Measurements from ENCODE around the gene MYO1B. TPM values are rescaled to one million over a fixed set of nuclear protein-coding genes. Genes with fewer than 3 reads are reported as not detected.

The MYO1B gene
- polyA plus RNA-seq, 1 donor (not counting 4 experiments of a cell fraction or from before 2014, with no cell fraction given): 277 TPM

DNA sequence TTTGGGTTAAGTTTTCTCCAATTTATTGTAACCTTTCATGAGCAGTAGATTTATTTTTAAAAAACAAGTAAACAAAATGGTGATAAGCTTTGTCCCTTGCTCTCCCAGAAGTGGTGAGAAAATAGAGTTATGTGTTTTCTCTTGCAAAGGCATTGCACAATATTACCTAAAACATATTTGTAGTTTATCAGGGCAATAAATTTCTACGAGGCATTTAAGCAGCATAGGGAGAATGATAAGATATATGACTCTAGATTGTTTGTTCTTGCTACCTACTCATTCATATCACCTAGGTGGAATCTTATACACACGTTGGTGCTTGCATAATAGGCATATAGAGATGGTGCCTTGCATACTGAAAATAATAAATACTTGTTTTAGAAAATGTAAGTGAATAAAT, 201.7 kb downstream of the MYO1B start:
- Histone ChIP-seq H4K20me1 (ENCODE audit: control insufficient read depth, extremely low read depth, insufficient read depth, low read length) (no peaks in the 10 kb centered on the region), H3K27ac (ENCODE audit: control insufficient read depth, insufficient read depth, low read length) (no peak overlapping the region), H3K4me2 (ENCODE audit: control insufficient read depth, extremely low read depth, insufficient read depth, low read depth, low read length) (no peak overlapping the region), H3K9ac (ENCODE audit: control insufficient read depth, extremely low read depth, insufficient read depth, low read length) (no peak overlapping the region), H3K79me2 (ENCODE audit: control insufficient read depth, insufficient read depth, low read length) (no peaks in the 10 kb centered on the region), H3K9me3 (ENCODE audit: control insufficient read depth, low read depth, low read length) (no peaks in the 10 kb centered on the region), H3K4me1 (ENCODE audit: control insufficient read depth, extremely low read depth, insufficient read depth, low read length) (no peaks in the 10 kb centered on the region), H3K9me1 (ENCODE audit: control insufficient read depth, extremely low read depth, insufficient read depth, low read length) (no peaks in the 10 kb centered on the region), H3K4me3 (ENCODE audit: control insufficient read depth in 2 of 3, extremely low read depth in 1 of 3, insufficient read depth in 2 of 3, low read depth in 1 of 3, low read length in 3 of 3) (no peak overlapping the region), H3K36me3 (ENCODE audit: control insufficient read depth in 2 of 2, extremely low read depth in 1 of 2, insufficient read depth in 2 of 2, low read length in 2 of 2) (no peaks in the 10 kb centered on the region), H3K27me3 (ENCODE audit: control insufficient read depth, extremely low read depth, insufficient read depth, low read length) (peaks cover 3% of the 10 kb centered on the region), H2AFZ (ENCODE audit: control insufficient read depth, low read length) (no peak overlapping the region)
- no peak for FAIRE-seq
- dilution Hi-C loops (cut with MboI; ENCODE audit: extremely low pct_ligation_motif_present, low sequenced_read_pairs): no loop called here
- DNase-seq (ENCODE audit: low read depth, low spot score): no peak
- TF ChIP-seq, protein P1, sequence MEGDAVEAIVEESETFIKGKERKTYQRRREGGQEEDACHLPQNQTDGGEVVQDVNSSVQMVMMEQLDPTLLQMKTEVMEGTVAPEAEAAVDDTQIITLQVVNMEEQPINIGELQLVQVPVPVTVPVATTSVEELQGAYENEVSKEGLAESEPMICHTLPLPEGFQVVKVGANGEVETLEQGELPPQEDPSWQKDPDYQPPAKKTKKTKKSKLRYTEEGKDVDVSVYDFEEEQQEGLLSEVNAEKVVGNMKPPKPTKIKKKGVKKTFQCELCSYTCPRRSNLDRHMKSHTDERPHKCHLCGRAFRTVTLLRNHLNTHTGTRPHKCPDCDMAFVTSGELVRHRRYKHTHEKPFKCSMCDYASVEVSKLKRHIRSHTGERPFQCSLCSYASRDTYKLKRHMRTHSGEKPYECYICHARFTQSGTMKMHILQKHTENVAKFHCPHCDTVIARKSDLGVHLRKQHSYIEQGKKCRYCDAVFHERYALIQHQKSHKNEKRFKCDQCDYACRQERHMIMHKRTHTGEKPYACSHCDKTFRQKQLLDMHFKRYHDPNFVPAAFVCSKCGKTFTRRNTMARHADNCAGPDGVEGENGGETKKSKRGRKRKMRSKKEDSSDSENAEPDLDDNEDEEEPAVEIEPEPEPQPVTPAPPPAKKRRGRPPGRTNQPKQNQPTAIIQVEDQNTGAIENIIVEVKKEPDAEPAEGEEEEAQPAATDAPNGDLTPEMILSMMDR (optimal IDR thresholded peaks at IDR 0.05 in 1 of 3, IDR thresholded peaks at IDR 0.05 in 1 of 3, conservative IDR thresholded peaks at IDR 0.05 in 1 of 3; ENCODE audit: extremely low read depth in 1 of 3, insufficient read depth in 2 of 3, low read length in 3 of 3): no peak
- no peak for TF ChIP-seq EZH2 (IDR thresholded peaks at IDR 0.05; ENCODE audit: low read length)

DNA sequence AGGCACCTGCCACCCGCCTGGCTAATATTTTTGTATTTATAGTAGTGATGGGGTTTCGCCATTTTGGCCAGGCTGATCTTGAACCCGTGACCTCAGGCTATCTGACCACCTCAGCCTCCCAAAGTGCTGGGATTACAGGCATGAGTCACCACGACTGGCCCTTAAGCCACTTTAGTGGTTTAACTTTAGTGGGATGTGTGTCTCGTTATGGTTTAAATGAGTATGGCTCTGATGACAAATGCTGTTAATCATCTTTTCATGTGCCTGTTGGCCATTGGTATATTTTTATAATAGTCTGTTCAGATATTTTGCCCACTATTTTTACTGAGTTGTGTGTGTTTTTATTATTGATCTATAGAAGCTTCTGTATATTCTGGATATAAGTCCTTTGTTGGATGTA, 205.9 kb downstream of the MYO1B start:
- H3K4me2 ChIP-seq (ENCODE audit: control insufficient read depth, extremely low read depth, insufficient read depth, low read depth, low read length): no peak overlapping the region
- no peak overlapping the region for H3K27ac ChIP-seq (ENCODE audit: control insufficient read depth, insufficient read depth, low read length)
- no peak overlapping the region for H3K9ac ChIP-seq (ENCODE audit: control insufficient read depth, extremely low read depth, insufficient read depth, low read length)
- H3K9me1 ChIP-seq (ENCODE audit: control insufficient read depth, extremely low read depth, insufficient read depth, low read length): no peaks in the 10 kb centered on the region
- FAIRE-seq: no peak
- H3K4me3 ChIP-seq (ENCODE audit: control insufficient read depth in 2 of 3, extremely low read depth in 1 of 3, insufficient read depth in 2 of 3, low read depth in 1 of 3, low read length in 3 of 3): no peak overlapping the region
- H3K36me3 ChIP-seq (ENCODE audit: control insufficient read depth in 2 of 2, extremely low read depth in 1 of 2, insufficient read depth in 2 of 2, low read length in 2 of 2): no peaks in the 10 kb centered on the region
- no peaks in the 10 kb centered on the region for H3K9me3 ChIP-seq (ENCODE audit: control insufficient read depth, low read depth, low read length)
- no peaks in the 10 kb centered on the region for H3K79me2 ChIP-seq (ENCODE audit: control insufficient read depth, insufficient read depth, low read length)
- no peak overlapping the region for H2AFZ ChIP-seq (ENCODE audit: control insufficient read depth, low read length)
- no peaks in the 10 kb centered on the region for H3K4me1 ChIP-seq (ENCODE audit: control insufficient read depth, extremely low read depth, insufficient read depth, low read length)
- TF ChIP-seq EZH2 (IDR thresholded peaks at IDR 0.05; ENCODE audit: low read length): no peak
- TF ChIP-seq, protein P1 (optimal IDR thresholded peaks at IDR 0.05 in 1 of 3, IDR thresholded peaks at IDR 0.05 in 1 of 3, conservative IDR thresholded peaks at IDR 0.05 in 1 of 3; ENCODE audit: extremely low read depth in 1 of 3, insufficient read depth in 2 of 3, low read length in 3 of 3): no peak
- no peaks in the 10 kb centered on the region for H4K20me1 ChIP-seq (ENCODE audit: control insufficient read depth, extremely low read depth, insufficient read depth, low read length)
- H3K27me3 ChIP-seq (ENCODE audit: control insufficient read depth, extremely low read depth, insufficient read depth, low read length): no peaks in the 10 kb centered on the region
- dilution Hi-C loops (cut with MboI; ENCODE audit: extremely low pct_ligation_motif_present, low sequenced_read_pairs): no loop called here
- no peak for DNase-seq (ENCODE audit: low read depth, low spot score)
